NCI-H128 (cell line): ENCODE data around the gene IFNW1.
"Not testable (repeated sequence)": the region's sequence is repeated elsewhere in the genome, so short reads cannot be mapped to it uniquely, and the experiment has no call there.

ENCODE experiments used
- DNase-seq: peaks from one replicate; lab custom pipeline; 2025; ENCODE audit not compliant: unreplicated experiment; lab: John Stamatoyannopoulos, UW

Gene IFNW1

GRCh38 chr9:21141427-21141882, at the start of gene IFNW1:
Gene IFNW1 (minus strand): TSS chr9:21141832. CDS start chr9:21141570, 262 bp downstream.
- DNase-seq = no peak

- not testable (repeated sequence) for DNase-seq
These were observed 45.9 kb upstream of the IFNW1 start, which contains the start of gene IFNA4 for GRCh38 chr9:21187487-21187886. Gene IFNA4 (minus strand): TSS chr9:21187587. CDS start chr9:21187531, 56 bp downstream.

- DNase-seq = not testable (repeated sequence)
These were observed 41.4 kb upstream of the IFNW1 start for GRCh38 chr9:21182810-21183736.

GRCh38 chr9:21174671-21175070, 33.0 kb upstream of the IFNW1 start:
- DNase-seq = no peak

- DNase-seq = no peak
These were observed 30.5 kb upstream of the IFNW1 start for GRCh38 chr9:21172156-21172555.

GRCh38 chr9:21171351-21171750, 29.7 kb upstream of the IFNW1 start:
- no peak for DNase-seq

- not testable (repeated sequence) for DNase-seq
These were observed 24.9 kb upstream of the IFNW1 start, which contains the start of gene IFNA21 for GRCh38 chr9:21166560-21166959. Gene IFNA21 (minus strand): TSS chr9:21166660. CDS start chr9:21166612, 48 bp downstream.

- DNase-seq = no peak
These were observed 23.9 kb upstream of the IFNW1 start for GRCh38 chr9:21165516-21165915.

- DNase-seq = no peak
These were observed 18.5 kb upstream of the IFNW1 start for GRCh38 chr9:21160178-21160577.

GRCh38 chr9:21155501-21155900, 13.9 kb upstream of the IFNW1 start:
- no peak for DNase-seq

GRCh38 chr9:21154018-21154608, 12.5 kb upstream of the IFNW1 start:
- no peak for DNase-seq

- DNase-seq = no peak
These were observed 11.8 kb upstream of the IFNW1 start for GRCh38 chr9:21153336-21154017.

- no peak for DNase-seq
These were observed 3.0 kb upstream of the IFNW1 start for GRCh38 chr9:21144603-21145002.

GRCh38 chr9:21137020-21137419, 4.6 kb downstream of the IFNW1 start:
- no peak for DNase-seq

GRCh38 chr9:21135736-21136135, 5.9 kb downstream of the IFNW1 start:
- DNase-seq = no peak

GRCh38 chr9:21128186-21128585, 13.4 kb downstream of the IFNW1 start:
- DNase-seq = not testable (repeated sequence)

- no peak for DNase-seq
These were observed 19.9 kb downstream of the IFNW1 start for GRCh38 chr9:21121595-21122251.

GRCh38 chr9:21121079-21121478, 20.6 kb downstream of the IFNW1 start:
- DNase-seq = no peak

GRCh38 chr9:21119093-21119770, 22.4 kb downstream of the IFNW1 start:
- no peak for DNase-seq

- DNase-seq = no peak
These were observed 27.3 kb downstream of the IFNW1 start for GRCh38 chr9:21114311-21114710.
